Measurements from ENCODE around the gene DVL1.

Gene DVL1

DNA sequence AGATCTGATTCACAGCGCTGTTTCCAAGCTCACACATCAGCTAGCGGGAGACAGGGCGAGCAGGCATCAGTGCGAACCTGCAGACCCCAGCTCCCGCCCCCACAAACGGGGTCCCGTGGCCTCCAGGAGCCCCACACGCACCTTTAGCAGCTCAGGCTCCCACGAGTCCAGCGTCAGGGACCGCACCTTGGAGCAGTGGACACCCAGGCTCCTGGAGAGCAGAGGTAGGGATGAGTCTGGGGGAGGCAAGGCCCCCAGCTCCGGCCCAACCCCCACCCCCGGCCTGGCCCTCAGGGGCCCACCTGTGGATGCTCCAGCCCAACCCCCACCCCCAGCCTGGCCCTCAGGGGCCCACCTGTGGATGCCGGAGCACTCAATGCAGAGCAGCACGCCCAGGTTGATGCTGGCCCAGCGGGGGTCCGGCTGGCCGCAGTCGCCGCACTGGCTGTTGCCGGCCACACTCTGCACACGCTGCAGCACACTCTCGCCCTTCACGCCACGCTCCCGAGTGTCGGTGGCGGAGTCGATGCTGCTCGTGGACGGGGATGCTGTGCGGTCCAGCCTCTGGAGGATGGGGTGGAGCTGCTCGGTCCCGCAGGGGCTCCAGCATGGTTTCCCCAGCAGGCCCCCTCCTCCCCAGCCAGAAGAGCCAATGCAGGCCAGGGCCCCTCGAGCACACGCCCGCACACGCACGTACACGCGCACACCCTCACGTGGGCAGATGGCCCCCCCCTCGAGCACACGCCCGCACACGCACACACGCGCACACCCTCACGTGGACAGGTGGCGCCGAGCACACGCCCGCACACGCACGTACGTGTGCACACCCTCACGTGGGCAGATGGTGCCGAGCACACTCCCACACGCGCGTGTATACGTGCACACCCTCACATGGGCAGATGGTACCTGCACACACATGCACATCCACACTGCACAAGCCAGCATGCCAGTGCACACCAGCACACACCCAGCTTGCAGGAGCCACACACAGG is 52.9 kb downstream of the DVL1 start:
- TF ChIP-seq YY1 (IDR thresholded peaks at IDR 0.05; ENCODE audit: low read depth), result no peak

DNA sequence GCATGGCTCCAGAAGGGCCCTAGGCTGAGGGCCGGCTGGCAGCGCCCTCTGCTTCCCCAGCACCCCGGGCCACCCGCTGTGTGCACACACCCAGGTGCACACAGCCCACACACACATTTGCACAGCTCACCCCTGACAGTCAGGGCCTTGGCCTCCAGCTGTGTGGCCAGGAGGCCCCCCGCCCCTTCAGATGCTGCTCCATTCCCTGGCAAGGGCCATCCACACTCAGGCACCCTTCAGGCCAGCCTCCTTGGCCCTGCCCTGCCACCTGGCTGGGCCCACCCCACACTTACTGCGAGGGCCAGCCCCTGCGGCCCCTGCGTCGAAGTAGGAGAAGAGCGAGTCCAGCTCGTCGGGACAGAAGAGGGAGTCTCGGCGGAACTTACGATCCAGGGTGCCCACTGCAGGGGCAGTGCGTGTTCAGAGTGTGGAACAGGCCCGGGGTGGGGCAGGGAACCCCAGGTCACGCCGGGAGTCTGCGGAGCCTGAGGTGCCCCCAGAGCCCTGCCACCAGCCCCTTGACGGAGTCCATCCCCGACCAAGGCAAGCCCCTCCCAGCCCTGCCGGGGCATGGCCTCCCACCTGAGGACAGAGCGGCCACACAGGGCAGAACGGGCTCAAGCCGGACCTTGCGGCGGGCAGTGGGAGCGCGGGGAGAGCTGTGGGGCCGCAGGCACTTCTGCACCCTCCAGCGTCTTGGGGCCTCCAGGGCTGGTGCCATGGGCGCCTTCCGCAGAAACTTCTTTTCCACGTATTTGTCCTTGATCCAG is 53.9 kb downstream of the DVL1 start:
- no peak for TF ChIP-seq TEAD4 (IDR thresholded peaks at IDR 0.05)
- no peak for TF ChIP-seq EGR1 (IDR thresholded peaks at IDR 0.05)
- TF ChIP-seq, protein P1, sequence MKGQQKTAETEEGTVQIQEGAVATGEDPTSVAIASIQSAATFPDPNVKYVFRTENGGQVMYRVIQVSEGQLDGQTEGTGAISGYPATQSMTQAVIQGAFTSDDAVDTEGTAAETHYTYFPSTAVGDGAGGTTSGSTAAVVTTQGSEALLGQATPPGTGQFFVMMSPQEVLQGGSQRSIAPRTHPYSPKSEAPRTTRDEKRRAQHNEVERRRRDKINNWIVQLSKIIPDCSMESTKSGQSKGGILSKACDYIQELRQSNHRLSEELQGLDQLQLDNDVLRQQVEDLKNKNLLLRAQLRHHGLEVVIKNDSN (IDR thresholded peaks at IDR 0.05), result no peak
- no peak for TF ChIP-seq TAF1 (IDR thresholded peaks at IDR 0.05; ENCODE audit: low read depth)
- no peak for TF ChIP-seq EP300 (IDR thresholded peaks at IDR 0.05; ENCODE audit: borderline replicate concordance)
- TF ChIP-seq, protein P2, sequence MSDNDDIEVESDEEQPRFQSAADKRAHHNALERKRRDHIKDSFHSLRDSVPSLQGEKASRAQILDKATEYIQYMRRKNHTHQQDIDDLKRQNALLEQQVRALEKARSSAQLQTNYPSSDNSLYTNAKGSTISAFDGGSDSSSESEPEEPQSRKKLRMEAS (IDR thresholded peaks at IDR 0.05), result no peak

DNA sequence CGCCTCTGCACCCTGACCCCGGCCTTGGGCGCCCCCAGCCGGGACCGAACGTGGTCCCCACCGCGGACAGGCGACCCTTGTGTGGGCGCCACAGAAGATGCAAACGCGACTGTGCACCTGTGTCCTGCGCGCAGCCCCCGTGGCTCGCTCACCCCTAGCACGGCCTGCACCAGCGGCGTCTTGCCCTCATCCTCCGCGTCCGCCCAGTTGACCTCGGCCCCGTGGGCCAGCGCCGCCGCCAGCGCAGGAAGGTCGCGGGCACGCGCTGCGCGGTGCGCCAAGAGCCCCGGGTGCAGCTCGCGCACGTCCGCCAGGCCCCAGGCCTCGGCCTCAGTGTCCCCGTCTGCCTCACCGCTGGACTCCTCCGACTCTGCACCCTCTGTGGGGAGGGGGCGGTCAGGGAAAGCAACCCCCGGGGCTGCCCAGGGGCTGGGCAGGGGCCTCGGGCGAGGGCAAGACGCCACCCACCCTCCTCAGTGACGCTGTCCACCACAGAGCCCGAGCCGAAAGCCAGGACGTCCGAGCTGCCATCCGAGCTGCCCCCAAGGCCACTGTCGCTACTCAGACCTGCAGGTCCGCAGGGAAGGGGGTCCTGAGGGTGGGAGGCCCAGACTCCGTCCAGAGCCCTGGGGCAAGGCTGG is 54.8 kb downstream of the DVL1 start:
- no peak for TF ChIP-seq CEBPB (IDR thresholded peaks at IDR 0.05)
- TF ChIP-seq, protein P2 (IDR thresholded peaks at IDR 0.05), result no peak

DNA sequence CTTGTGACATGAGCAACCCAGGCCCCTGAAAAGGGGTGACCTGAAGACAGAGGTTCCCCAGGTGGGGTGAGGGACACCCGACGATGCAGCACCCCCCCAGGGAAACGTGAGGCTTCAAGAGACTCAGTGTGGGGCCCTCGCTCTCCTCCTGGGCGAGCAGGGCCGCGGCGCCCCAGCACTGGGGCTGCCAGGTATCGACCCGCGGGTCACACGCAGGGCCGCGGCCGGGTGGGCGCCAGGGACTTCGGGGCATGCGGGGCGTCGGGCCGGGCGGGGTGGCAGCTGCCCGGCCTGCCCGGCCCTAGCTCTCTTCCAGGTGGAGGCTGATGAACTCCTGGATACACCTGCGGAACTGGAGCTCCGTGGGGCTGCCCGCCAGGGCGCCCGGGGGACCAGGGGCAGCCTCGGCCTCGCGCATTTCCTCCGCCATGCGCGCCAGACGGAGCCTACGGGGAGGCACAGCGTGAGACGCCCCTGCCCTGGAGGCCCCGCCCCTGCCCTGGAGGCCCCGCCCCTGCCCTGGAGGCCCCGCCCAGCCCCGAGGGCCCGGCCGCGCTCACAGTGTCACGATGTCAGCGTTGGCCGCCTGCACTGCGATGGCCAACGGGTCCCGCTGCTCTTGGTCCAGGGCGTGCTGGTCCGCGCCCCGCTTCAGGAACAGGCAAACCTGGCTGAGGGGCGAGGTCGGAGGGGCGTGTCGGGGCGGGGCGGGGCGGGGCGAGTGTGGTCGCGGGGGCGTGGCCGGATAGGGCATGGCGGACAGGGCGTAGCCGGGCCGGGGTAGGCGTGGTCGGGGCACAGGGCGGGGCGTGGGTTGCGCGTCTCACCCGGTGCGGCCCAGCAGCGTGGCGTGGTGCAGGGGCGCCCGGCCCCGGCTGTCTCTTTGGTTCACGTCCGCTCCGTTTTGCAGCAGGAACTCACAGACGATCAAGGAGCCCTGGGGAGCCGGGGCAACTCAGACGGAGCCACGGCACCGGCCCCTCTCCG is 55.7 kb downstream of the DVL1 start:
- TF ChIP-seq FOXM1 (IDR thresholded peaks at IDR 0.05; ENCODE audit: borderline replicate concordance, low read depth), result no peak
- TF ChIP-seq YY1 (IDR thresholded peaks at IDR 0.05; ENCODE audit: low read depth), result 0 out of 2 replicates have a peak, but pooled peaks have one; percentile 17
- no peak for TF ChIP-seq EP300 (IDR thresholded peaks at IDR 0.05; ENCODE audit: borderline replicate concordance)
- no peak for TF ChIP-seq EGR1 (IDR thresholded peaks at IDR 0.05)
- TF ChIP-seq TCF12 (IDR thresholded peaks at IDR 0.05; ENCODE audit: low read depth), result no peak
- TF ChIP-seq, protein P2 (IDR thresholded peaks at IDR 0.05), result peak; percentile 88
- TF ChIP-seq TEAD4 (IDR thresholded peaks at IDR 0.05), result no peak
- TF ChIP-seq TAF1 (IDR thresholded peaks at IDR 0.05; ENCODE audit: low read depth), result no peak
- no peak for TF ChIP-seq CREB1 (IDR thresholded peaks at IDR 0.05; ENCODE audit: low read depth)
- no peak for TF ChIP-seq RAD21 (IDR thresholded peaks at IDR 0.05; ENCODE audit: low read depth)

DNA sequence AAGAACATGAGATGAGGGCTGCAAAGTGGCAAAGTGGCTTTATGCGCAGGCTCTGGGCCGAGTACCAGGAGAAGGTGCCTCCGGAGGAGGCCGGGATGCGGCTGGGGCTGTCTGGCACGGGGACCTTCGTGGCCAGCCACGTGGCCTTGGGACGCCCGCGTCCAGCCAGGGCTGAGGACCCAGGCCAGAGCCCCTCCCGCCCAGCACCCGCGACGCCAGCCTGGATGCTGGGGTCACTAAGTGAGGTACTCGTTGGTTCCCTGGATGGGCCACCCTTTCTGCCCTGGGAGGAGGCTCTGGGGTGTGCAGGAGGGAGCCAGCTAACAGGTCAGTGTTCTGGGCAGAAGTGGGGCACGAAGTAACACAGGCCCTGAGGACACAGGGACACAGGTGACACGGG is 56.4 kb downstream of the DVL1 start:
- TF ChIP-seq RAD21 (IDR thresholded peaks at IDR 0.05; ENCODE audit: low read depth) (no peak), TEAD4 (IDR thresholded peaks at IDR 0.05) (no peak)
- TF ChIP-seq, protein P1 (IDR thresholded peaks at IDR 0.05), result no peak
- TF ChIP-seq, protein P2 (IDR thresholded peaks at IDR 0.05), result no peak

DNA sequence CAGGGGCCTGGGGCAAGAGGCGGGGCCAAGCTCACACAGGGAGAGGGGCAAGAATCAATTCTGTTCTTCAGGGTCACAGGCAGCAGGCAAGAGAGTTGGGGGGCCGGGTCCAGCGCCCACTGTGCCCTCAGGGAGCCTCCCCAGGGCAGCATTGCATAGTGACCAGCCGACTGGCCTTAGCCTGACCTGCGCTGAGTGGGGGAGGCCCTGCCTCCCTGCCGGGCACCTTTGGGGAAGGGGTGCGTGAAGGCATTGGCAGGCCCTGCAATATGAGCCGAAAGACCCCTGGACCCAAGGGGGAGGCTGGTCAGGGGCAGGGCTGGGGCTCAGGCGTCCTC is 56.8 kb downstream of the DVL1 start:
- no peak for TF ChIP-seq NFIC (IDR thresholded peaks at IDR 0.05)

DNA sequence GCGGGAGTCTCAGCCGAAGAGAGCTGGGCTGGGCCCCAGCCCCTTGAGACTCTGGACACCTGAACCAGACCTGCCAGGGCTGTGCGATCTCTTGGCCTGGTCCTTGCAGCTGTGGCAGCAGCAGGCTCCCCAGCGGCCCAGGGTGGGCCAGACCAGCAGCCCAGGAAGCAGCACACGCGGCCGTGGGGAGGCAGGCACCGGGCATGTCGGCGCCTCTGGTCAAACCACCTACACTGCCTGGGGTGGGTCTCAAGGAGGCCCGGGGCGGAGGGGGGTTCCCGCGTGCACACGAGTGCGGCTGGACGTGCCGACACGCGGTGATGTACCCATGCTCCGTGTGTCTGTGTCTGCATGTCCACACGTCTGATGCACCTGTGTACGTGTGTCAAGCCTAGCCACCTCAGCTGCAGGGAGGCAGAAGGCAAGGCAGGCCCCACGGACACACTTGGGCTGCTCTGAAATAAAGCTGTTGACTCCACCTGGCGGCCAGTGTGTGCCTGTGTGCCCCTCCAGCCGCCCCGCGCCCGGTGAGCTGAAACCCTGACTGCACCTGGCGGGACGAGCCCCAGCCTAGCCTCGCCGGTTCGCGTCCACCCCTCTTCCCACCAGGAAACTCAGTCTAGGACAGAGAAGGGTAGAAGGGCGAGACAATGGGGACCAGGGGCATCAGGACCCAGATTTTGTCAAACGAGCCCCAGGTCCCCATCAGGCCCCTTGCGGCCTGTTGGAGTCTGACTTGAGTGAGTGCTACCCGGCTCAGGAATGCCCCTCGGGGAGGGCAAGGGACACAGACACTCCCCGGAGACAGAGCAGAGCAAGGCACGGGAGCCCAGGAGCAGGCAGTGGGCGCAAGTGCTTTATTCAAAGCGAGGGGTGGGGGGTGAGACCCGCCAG is 57.4 kb downstream of the DVL1 start:
- TF ChIP-seq RAD21 (IDR thresholded peaks at IDR 0.05; ENCODE audit: low read depth), result peak; percentile 74
- TF ChIP-seq, protein P3, sequence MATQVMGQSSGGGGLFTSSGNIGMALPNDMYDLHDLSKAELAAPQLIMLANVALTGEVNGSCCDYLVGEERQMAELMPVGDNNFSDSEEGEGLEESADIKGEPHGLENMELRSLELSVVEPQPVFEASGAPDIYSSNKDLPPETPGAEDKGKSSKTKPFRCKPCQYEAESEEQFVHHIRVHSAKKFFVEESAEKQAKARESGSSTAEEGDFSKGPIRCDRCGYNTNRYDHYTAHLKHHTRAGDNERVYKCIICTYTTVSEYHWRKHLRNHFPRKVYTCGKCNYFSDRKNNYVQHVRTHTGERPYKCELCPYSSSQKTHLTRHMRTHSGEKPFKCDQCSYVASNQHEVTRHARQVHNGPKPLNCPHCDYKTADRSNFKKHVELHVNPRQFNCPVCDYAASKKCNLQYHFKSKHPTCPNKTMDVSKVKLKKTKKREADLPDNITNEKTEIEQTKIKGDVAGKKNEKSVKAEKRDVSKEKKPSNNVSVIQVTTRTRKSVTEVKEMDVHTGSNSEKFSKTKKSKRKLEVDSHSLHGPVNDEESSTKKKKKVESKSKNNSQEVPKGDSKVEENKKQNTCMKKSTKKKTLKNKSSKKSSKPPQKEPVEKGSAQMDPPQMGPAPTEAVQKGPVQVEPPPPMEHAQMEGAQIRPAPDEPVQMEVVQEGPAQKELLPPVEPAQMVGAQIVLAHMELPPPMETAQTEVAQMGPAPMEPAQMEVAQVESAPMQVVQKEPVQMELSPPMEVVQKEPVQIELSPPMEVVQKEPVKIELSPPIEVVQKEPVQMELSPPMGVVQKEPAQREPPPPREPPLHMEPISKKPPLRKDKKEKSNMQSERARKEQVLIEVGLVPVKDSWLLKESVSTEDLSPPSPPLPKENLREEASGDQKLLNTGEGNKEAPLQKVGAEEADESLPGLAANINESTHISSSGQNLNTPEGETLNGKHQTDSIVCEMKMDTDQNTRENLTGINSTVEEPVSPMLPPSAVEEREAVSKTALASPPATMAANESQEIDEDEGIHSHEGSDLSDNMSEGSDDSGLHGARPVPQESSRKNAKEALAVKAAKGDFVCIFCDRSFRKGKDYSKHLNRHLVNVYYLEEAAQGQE (IDR thresholded peaks at IDR 0.05; ENCODE audit: low read depth), result no peak

Measured in Ishikawa (cell line).